ENCODE results near the gene GJC2. TPM values are rescaled to one million over a fixed set of nuclear protein-coding genes. Genes with fewer than 3 reads are reported as not detected.

GJC2 gene
- total RNA-seq, 1 experiment from 2014 or later = 1.5 TPM

DNA sequence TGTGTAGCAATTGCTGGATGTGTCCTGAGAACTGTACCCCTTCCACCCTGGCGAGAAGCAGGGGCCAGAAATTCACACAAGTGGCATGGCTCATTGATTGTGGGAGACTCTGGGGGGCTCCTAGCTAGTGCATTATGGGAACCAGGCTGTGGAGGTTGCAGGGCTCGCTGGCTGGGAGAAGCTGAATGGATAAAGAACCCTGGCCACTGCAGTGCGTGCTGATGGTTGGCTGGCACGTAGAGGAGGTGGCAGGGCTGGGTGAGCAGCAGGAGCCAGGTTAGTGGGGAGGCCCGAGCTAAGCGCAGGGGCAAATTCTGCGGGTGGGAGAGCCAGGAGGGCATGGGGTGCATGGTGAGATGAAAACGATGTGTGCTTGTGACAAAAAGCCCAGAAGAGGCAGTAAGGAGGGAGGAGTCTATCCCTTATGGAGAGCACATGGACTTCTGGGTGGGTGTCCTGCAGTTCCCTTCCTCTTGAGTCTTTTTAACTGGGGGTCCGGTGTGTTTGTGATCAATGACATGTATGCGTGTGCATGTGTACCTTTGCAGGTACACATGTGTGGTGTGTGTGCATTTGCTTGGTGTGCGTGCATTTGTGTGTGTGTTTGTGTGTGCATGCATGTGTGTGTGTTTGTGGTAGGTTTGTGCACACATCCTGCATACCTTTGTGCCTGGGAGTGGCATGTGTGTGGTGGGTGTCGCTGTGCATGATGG, 6.1 kb upstream of the GJC2 start:
- no peak overlapping the region for H3K27ac Mint-ChIP-seq (ENCODE audit: unreplicated experiment)
- BruUV-seq (replicated peaks) = no TSS peak
- no peaks in the 10 kb centered on the region for H3K27me3 ChIP-seq (replicated peaks; ENCODE audit: control insufficient read depth, insufficient read depth, low read length)
- ChIA-PET POLR2A (no interaction called here), CTCF (no interaction called here)
- H3K27me3 Mint-ChIP-seq (ENCODE audit: insufficient read depth, unreplicated experiment) = no peaks in the 10 kb centered on the region
- no peak overlapping the region for H3K4me3 ChIP-seq (ENCODE audit: low read depth, low read length)
- H3K4me1 ChIP-seq = peaks cover 5% of the 10 kb centered on the region
- H3K4me1 Mint-ChIP-seq (ENCODE audit: low read depth, unreplicated experiment) = no peaks in the 10 kb centered on the region
- no peaks in the 10 kb centered on the region for H3K9me3 ChIP-seq
- no peak for DNase-seq
- H3K9me3 Mint-ChIP-seq (ENCODE audit: unreplicated experiment) = no peaks in the 10 kb centered on the region
- peaks cover 21% of the 10 kb centered on the region for H3K36me3 Mint-ChIP-seq (ENCODE audit: insufficient read depth, unreplicated experiment)
- no peak overlapping the region for H3K4me3 Mint-ChIP-seq (ENCODE audit: unreplicated experiment)
- H3K36me3 ChIP-seq (ENCODE audit: control insufficient read depth, insufficient read depth, low read length) = peaks cover 3% of the 10 kb centered on the region
- intact Hi-C loops (cut with micrococcal nuclease; ENCODE audit: unreplicated experiment) = no loop called here
- TF ChIP-seq, protein P1, sequence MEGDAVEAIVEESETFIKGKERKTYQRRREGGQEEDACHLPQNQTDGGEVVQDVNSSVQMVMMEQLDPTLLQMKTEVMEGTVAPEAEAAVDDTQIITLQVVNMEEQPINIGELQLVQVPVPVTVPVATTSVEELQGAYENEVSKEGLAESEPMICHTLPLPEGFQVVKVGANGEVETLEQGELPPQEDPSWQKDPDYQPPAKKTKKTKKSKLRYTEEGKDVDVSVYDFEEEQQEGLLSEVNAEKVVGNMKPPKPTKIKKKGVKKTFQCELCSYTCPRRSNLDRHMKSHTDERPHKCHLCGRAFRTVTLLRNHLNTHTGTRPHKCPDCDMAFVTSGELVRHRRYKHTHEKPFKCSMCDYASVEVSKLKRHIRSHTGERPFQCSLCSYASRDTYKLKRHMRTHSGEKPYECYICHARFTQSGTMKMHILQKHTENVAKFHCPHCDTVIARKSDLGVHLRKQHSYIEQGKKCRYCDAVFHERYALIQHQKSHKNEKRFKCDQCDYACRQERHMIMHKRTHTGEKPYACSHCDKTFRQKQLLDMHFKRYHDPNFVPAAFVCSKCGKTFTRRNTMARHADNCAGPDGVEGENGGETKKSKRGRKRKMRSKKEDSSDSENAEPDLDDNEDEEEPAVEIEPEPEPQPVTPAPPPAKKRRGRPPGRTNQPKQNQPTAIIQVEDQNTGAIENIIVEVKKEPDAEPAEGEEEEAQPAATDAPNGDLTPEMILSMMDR (IDR thresholded peaks at IDR 0.05; ENCODE audit: insufficient read depth in 1 of 2, low read depth in 1 of 2, low read length in 1 of 2, severe bottlenecking in 1 of 2, unreplicated experiment in 1 of 2) = no peak

DNA sequence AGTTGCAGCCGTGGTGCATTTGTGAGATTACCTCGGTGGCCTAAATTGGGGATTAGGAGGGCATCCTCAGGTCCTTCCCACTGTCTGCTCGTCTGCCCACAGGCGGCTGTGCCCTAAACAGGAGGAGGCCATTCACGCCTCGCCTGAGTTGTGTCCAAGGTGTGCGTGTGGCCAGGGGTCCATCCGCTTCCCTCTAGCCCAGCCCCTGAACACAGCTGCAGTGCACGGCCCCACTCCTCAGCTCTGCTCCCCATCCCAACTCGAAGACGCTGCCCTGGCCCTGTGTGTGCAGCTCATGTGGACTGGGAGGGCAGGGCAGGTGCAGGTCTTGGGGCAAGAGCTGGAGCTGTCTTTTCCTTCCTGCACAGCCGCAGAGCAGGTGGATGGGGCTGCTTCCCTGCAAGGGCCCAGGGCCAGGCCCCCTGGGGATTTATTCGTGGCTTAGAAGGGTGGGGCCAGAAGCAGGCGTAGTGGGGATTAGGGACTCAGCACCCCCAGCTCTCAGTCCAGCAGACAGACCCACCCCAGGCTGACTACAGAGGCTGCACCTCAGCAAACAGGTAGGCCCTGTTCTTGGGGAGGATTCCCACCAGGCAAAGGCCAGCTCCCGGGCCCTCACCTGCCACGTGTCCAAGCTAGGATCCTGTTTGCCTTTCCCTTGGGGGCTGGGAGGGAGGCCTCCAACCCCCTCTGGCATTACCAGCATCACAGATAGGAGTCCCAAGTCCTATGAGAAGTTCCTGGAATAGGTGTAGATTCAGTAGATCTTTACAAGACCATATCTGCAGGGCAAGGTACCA, 5.3 kb upstream of the GJC2 start:
- intact Hi-C loops (cut with micrococcal nuclease; ENCODE audit: unreplicated experiment) = no loop called here
- Histone ChIP-seq H3K27me3 (replicated peaks; ENCODE audit: control insufficient read depth, insufficient read depth, low read length) (no peaks in the 10 kb centered on the region), H3K9me3 (no peaks in the 10 kb centered on the region), H3K36me3 (ENCODE audit: control insufficient read depth, insufficient read depth, low read length) (peaks cover 3% of the 10 kb centered on the region), H3K4me3 (ENCODE audit: low read depth, low read length) (no peak overlapping the region), H3K4me1 (peaks cover 5% of the 10 kb centered on the region)
- POLR2A ChIA-PET = no interaction called here
- Mint-ChIP-seq H3K9me3 (ENCODE audit: unreplicated experiment) (no peaks in the 10 kb centered on the region), H3K36me3 (ENCODE audit: insufficient read depth, unreplicated experiment) (peaks cover 21% of the 10 kb centered on the region), H3K27me3 (ENCODE audit: insufficient read depth, unreplicated experiment) (no peaks in the 10 kb centered on the region), H3K4me3 (ENCODE audit: unreplicated experiment) (no peak overlapping the region), H3K27ac (ENCODE audit: unreplicated experiment) (no peak overlapping the region), H3K4me1 (ENCODE audit: low read depth, unreplicated experiment) (no peaks in the 10 kb centered on the region)
- DNase-seq = no peak
- CTCF ChIA-PET = no interaction called here
- TF ChIP-seq, protein P1 (IDR thresholded peaks at IDR 0.05; ENCODE audit: insufficient read depth in 1 of 2, low read depth in 1 of 2, low read length in 1 of 2, severe bottlenecking in 1 of 2, unreplicated experiment in 1 of 2) = no peak
- BruUV-seq (replicated peaks) = no TSS peak

DNA sequence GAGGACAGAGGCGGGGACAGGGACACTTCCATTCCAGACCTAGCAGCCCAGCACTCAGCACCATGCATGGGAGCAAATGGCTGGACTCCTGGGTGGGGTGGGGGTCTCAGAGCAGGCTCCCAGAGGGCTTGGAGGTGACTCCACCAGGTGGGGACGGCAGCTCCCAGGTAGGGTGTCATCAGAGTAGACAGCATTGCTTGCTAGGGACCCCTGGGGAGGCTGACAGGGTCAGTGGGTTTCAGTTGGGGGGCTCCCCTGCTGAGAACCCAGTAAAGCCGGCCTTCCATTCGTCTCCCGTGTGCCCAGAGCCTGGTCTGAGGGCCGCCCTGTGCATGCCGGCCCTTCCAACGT, 4.8 kb upstream of the GJC2 start:
- H3K9me3 Mint-ChIP-seq (ENCODE audit: unreplicated experiment) = no peaks in the 10 kb centered on the region

More for the DNA sequence above, 4.8 kb upstream of the GJC2 start:
- TF ChIP-seq, protein P1 (IDR thresholded peaks at IDR 0.05; ENCODE audit: insufficient read depth in 1 of 2, low read depth in 1 of 2, low read length in 1 of 2, severe bottlenecking in 1 of 2, unreplicated experiment in 1 of 2) = no peak
- no peak for DNase-seq
- Histone ChIP-seq H3K4me1 (peaks cover 8% of the 10 kb centered on the region), H3K27me3 (replicated peaks; ENCODE audit: control insufficient read depth, insufficient read depth, low read length) (no peaks in the 10 kb centered on the region), H3K36me3 (ENCODE audit: control insufficient read depth, insufficient read depth, low read length) (peaks cover 3% of the 10 kb centered on the region), H3K4me3 (ENCODE audit: low read depth, low read length) (no peak overlapping the region), H3K9me3 (no peaks in the 10 kb centered on the region)
- intact Hi-C loops (cut with micrococcal nuclease; ENCODE audit: unreplicated experiment) = no loop called here
- H3K27ac Mint-ChIP-seq (ENCODE audit: unreplicated experiment) = no peak overlapping the region
- H3K4me3 Mint-ChIP-seq (ENCODE audit: unreplicated experiment) = no peak overlapping the region
- no peaks in the 10 kb centered on the region for H3K27me3 Mint-ChIP-seq (ENCODE audit: insufficient read depth, unreplicated experiment)
- CTCF ChIA-PET = no interaction called here
- POLR2A ChIA-PET = no interaction called here
- H3K36me3 Mint-ChIP-seq (ENCODE audit: insufficient read depth, unreplicated experiment) = peaks cover 15% of the 10 kb centered on the region
- H3K4me1 Mint-ChIP-seq (ENCODE audit: low read depth, unreplicated experiment) = no peaks in the 10 kb centered on the region
- no TSS peak for BruUV-seq (replicated peaks)

Measured in Caco-2 (cell line).